ENCODE measurements around the gene NMNAT3.

DNA sequence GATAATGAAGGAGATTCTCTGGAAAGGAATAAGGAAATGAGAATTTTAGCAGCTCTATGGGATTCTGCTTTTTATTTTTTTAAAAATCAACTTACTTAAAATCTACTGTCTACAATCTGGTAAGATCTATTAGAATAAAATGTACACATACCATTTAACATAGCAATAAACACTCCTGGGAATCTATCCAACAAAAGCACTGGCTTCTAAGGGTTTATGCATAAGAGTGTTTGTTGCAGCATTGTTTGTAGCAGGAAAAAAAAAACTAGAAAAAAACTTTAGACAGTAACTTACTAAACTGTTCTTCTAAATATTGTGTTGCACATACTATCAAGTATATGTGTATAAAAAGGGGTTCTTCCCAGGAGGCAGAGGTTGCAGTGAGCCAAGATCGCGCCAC is 122.5 kb downstream of the NMNAT3 start:
- TF ChIP-seq, protein P1, sequence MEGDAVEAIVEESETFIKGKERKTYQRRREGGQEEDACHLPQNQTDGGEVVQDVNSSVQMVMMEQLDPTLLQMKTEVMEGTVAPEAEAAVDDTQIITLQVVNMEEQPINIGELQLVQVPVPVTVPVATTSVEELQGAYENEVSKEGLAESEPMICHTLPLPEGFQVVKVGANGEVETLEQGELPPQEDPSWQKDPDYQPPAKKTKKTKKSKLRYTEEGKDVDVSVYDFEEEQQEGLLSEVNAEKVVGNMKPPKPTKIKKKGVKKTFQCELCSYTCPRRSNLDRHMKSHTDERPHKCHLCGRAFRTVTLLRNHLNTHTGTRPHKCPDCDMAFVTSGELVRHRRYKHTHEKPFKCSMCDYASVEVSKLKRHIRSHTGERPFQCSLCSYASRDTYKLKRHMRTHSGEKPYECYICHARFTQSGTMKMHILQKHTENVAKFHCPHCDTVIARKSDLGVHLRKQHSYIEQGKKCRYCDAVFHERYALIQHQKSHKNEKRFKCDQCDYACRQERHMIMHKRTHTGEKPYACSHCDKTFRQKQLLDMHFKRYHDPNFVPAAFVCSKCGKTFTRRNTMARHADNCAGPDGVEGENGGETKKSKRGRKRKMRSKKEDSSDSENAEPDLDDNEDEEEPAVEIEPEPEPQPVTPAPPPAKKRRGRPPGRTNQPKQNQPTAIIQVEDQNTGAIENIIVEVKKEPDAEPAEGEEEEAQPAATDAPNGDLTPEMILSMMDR (IDR thresholded peaks at IDR 0.05), result no peak
- TF ChIP-seq POLR2AphosphoS5 (IDR thresholded peaks at IDR 0.05), result no peak
- TF ChIP-seq POLR2A (IDR thresholded peaks at IDR 0.05), result no peak
